HepG2 (cell line): ENCODE results near the gene MSRB3. TPM values are rescaled to one million over a fixed set of nuclear protein-coding genes. Genes with fewer than 3 reads are reported as not detected.

ENCODE experiments used
- ATAC-seq: fragments of 200-7000 bp; cut with Tn5 transposase; 3 replicates; pipeline ENCODE4 v1.9.1; 2020; ENCODE audit warnings: mild to moderate bottlenecking, moderate library complexity
- BruUV-seq: library from RNA; stranded (reverse); fragments of 400-500 nt; replicated peaks from 2 replicates; lab custom pipeline; 2021; lab: Mats Ljungman, UMichigan
- CTCF ChIA-PET: fragments of 300-600 bp; formaldehyde crosslinking; extraction: SDS; loops from one replicate; lab custom pipeline; 2021; ENCODE audit warnings: low total read pairs, inconsistent platforms, low intra/inter-chr PET ratio; lab: Yijun Ruan, JAX
- POLR2A ChIA-PET: fragments of 350-600 bp; sonication (Branson Sonifier 250); formaldehyde crosslinking; loops from one replicate; lab custom pipeline; 2020; ENCODE audit warnings: antibody characterized with exemption, inconsistent platforms; lab: Yijun Ruan, JAX
- DNase-seq: peaks from one replicate; pipeline ENCODE4 v3.0.0-alpha.2; 2015; ENCODE audit warnings: low spot score
- FAIRE-seq: peaks from 3 replicates; lab custom pipeline; 2011; peaks lifted over from hg19 to GRCh38; lab: Jason Lieb, UNC
- H2AFZ ChIP-seq: one replicate; pipeline ENCODE4 v1.6.1; 2011; ENCODE audit warnings: low read length, inconsistent platforms
- H3K27ac ChIP-seq: fragments of 300-600 bp; 3 replicates; pipeline ENCODE4 v1.8.0; 2011; ENCODE audit warnings: mixed run types, mild to moderate bottlenecking, mixed read lengths, low read length, inconsistent platforms; ENCODE audit not compliant: insufficient read depth; ENCODE audit errors: extremely low read length
- H3K27me3 ChIP-seq, 2 experiments: fragments of 200-600 bp in 1 of 2; 2 replicates in 1 of 2; 3 replicates in 1 of 2; pipeline versions ENCODE4 v1.6.0 to v1.8.0; 2011; ENCODE audit warnings: low read length in 2 of 2, mild to moderate bottlenecking in 2 of 2, moderate library complexity in 2 of 2, inconsistent platforms in 1 of 2; ENCODE audit not compliant: insufficient read depth in 2 of 2, control insufficient read depth in 1 of 2
- H3K36me3 ChIP-seq, 2 experiments: fragments of 200-600 bp in 1 of 2; replicated peaks in 1 of 2; 2 replicates in 1 of 2; 3 replicates in 1 of 2; pipeline versions ENCODE4 v1.5.1 to v1.8.0; 2011; ENCODE audit warnings: low read length in 2 of 2, inconsistent platforms in 1 of 2; ENCODE audit not compliant: insufficient read depth in 2 of 2, control insufficient read depth in 1 of 2
- H3K4me1 ChIP-seq: 2 replicates; pipeline ENCODE4 v1.5.1; 2012; ENCODE audit warnings: low read length, inconsistent platforms; ENCODE audit not compliant: insufficient read depth
- H3K4me2 ChIP-seq: 2 replicates; pipeline ENCODE4 v1.6.0; 2011; ENCODE audit warnings: low read depth, low read length, inconsistent platforms
- H3K4me3 ChIP-seq, 3 experiments: fragments of 200-600 bp in 1 of 3; sonication (generic), shearing (Covaris generic) in 1 of 3; replicated peaks in 1 of 3; 2 replicates each; pipeline ENCODE4 v1.5.1; 2011 to 2016; ENCODE audit warnings: low read length in 3 of 3, inconsistent platforms in 2 of 3, low read depth in 2 of 3, mild to moderate bottlenecking in 2 of 3, control low read depth in 1 of 3, mixed read lengths in 1 of 3; ENCODE audit not compliant: insufficient read depth in 1 of 3
- H3K79me2 ChIP-seq: one replicate; pipeline ENCODE4 v1.6.1; 2011; ENCODE audit warnings: low read length, inconsistent platforms; ENCODE audit not compliant: insufficient read depth
- H3K9ac ChIP-seq: 2 replicates; pipeline ENCODE4 v1.6.0; 2011; ENCODE audit warnings: mild to moderate bottlenecking, low read depth, low read length, inconsistent platforms; ENCODE audit not compliant: insufficient read depth
- H3K9me3 ChIP-seq: 2 replicates; pipeline ENCODE4 v1.5.1; 2012; ENCODE audit warnings: mild to moderate bottlenecking, low read length
- H4K20me1 ChIP-seq: 2 replicates; pipeline ENCODE4 v1.6.0; 2011; ENCODE audit warnings: inconsistent platforms, mild to moderate bottlenecking, low read length, moderate library complexity; ENCODE audit not compliant: insufficient read depth
- AGO2 ChIP-seq: fragments of 200-400 bp; formaldehyde crosslinking; optimal IDR thresholded peaks from 2 replicates; pipeline ENCODE3; 2017; ENCODE audit warnings: mild to moderate bottlenecking, low read depth, low read length, moderate library complexity
- FOXJ3 ChIP-seq: sonication (generic); formaldehyde crosslinking; IDR thresholded peaks from 2 replicates; pipeline ENCODE4 v1.4.0; 2020; ENCODE audit warnings: missing genetic modification reagents, mild to moderate bottlenecking, borderline replicate concordance
- ISL2 ChIP-seq: sonication (generic); formaldehyde crosslinking; IDR thresholded peaks from 2 replicates; pipeline ENCODE4 v1.5.0; 2020; ENCODE audit warnings: missing genetic modification reagents
- MAFK ChIP-seq, 2 experiments: IDR thresholded peaks in 1 of 2; conservative IDR thresholded peaks in 1 of 2; 2 replicates each; pipeline ENCODE4 v1.6.1; 2011; ENCODE audit warnings: improper control_type of control experiment in 2 of 2, low read length in 2 of 2
- MYC ChIP-seq: sonication (generic); formaldehyde crosslinking; IDR thresholded peaks from 2 replicates; pipeline ENCODE4 v1.9.0; 2021; ENCODE audit warnings: missing genetic modification reagents, borderline replicate concordance
- SAP130 ChIP-seq: IDR thresholded peaks from 2 replicates; pipeline ENCODE4 v1.6.1; 2016; ENCODE audit warnings: low read depth
- SP140L ChIP-seq: sonication (generic); formaldehyde crosslinking; IDR thresholded peaks from 2 replicates; pipeline ENCODE4 v1.4.0; 2020; ENCODE audit warnings: missing genetic modification reagents, borderline replicate concordance
- TBL1XR1 ChIP-seq: fragments of 150-350 bp; IDR thresholded peaks from 2 replicates; pipeline ENCODE4 v1.6.1; 2014; ENCODE audit warnings: borderline replicate concordance, low read length; ENCODE audit not compliant: partially characterized antibody
- USF2 ChIP-seq, 2 experiments: sonication (generic) in 1 of 2; formaldehyde crosslinking in 1 of 2; IDR thresholded peaks; 2 replicates each; pipeline versions ENCODE4 v1.5.1 to v1.6.1; 2011 to 2020; ENCODE audit warnings: borderline replicate concordance in 1 of 2, low read depth in 1 of 2, low read length in 1 of 2, mild to moderate bottlenecking in 1 of 2, missing genetic modification reagents in 1 of 2, moderate library complexity in 1 of 2
- ZBTB34 ChIP-seq: sonication (generic); formaldehyde crosslinking; IDR thresholded peaks from 2 replicates; pipeline ENCODE4 v1.8.0; 2022; ENCODE audit warnings: mild to moderate bottlenecking, missing genetic modification reagents
- ZKSCAN5 ChIP-seq: sonication (generic); formaldehyde crosslinking; IDR thresholded peaks from 2 replicates; pipeline ENCODE4 v1.5.1; 2020; ENCODE audit warnings: mild to moderate bottlenecking, missing genetic modification reagents
- ZNF567 ChIP-seq: sonication (generic); formaldehyde crosslinking; IDR thresholded peaks from 2 replicates; pipeline ENCODE4 v1.8.1; 2023; ENCODE audit warnings: mild to moderate bottlenecking, missing genetic modification reagents, borderline replicate concordance
- ZNF607 ChIP-seq: sonication (generic); formaldehyde crosslinking; IDR thresholded peaks from 2 replicates; pipeline ENCODE4 v1.5.1; 2020; ENCODE audit warnings: missing genetic modification reagents, mild to moderate bottlenecking, borderline replicate concordance
- ZNF775 ChIP-seq: sonication (generic); formaldehyde crosslinking; IDR thresholded peaks from 2 replicates; pipeline ENCODE4 v1.4.0; 2020; ENCODE audit warnings: missing genetic modification reagents, mild to moderate bottlenecking, moderate library complexity, borderline replicate concordance
- WGBS: methylation state at CpG from one replicate; pipeline ENCODE4 v1.1.6; 2017; ENCODE audit warnings: low lambda C conversion rate; 5-methylcytosine and 5-hydroxymethylcytosine counted together
- in situ Hi-C: cut with HindIII; loops from 2 replicates; pipeline ENCODE4 v1.10.0; 2017; ENCODE audit warnings: low pct_unique_long_range_greater_than_20kb; ENCODE audit not compliant: extremely low pct_ligation_motif_present
- intact Hi-C: fragments of 100-400 bp; cut with micrococcal nuclease; formaldehyde crosslinking; loops from one replicate; pipeline ENCODE4 v1.10.0; 2022; ENCODE audit not compliant: unreplicated experiment
- polyA plus RNA-seq, 8 experiments: library from polyadenylated mRNA; depleted of rRNA in 3 of 8; stranded (reverse) in 7 of 8; unstranded in 1 of 8; fragments of >200 nt; fragmentation: Illumina TruSeq in 4 of 8; extraction: Trizol in 4 of 8; gene quantifications; 2 replicates each; pipeline versions ENCODE4 v1.2.1 to v1.2.3, GENCODE V29; 2011 to 2016; ENCODE audit warnings: low read depth in 4 of 8, missing spikeins in 1 of 8, mixed read lengths in 1 of 8; ENCODE audit not compliant: insufficient read depth in 1 of 8
- total RNA-seq, 5 experiments: library from RNA; depleted of rRNA; stranded (reverse); fragments of >200 nt; fragmentation: Illumina TruSeq; extraction: Trizol; gene quantifications; 2 replicates each; pipeline ENCODE4 v1.2.3, GENCODE V29; 2016; ENCODE audit warnings: low read depth in 1 of 5
- TF ChIP-seq, protein P1 (sequence below): sonication (generic); formaldehyde crosslinking; IDR thresholded peaks from 2 replicates; pipeline ENCODE4 v1.5.0; 2020; ENCODE audit warnings: missing genetic modification reagents, mild to moderate bottlenecking, borderline replicate concordance

MSRB3 gene
- total and polyA plus RNA-seq, 2 of the 13 experiments (the other 11 are each of a cell fraction or from before 2014, with no cell fraction given): 1.5 to 1.9 TPM

DNA sequence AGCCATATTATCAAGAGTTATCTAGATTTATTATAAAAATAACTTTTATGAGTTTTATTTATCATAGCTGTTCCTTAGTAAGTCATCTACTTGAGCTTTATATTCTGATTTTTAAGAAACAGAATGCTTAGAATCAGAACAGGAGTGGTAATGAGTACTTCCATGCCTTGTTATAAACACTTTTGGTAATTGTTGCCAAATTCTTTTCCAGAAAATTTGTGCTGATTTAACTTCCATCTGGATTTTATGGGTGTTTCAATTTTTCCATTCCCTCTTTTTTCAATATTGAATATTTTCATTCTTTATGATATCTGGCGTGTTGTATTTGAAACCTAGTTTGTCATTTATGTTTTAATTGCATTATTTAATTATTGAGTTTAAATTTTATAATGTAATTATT is 131.2 kb downstream of the MSRB3 start (continued):
- TF ChIP-seq USF2 (IDR thresholded peaks at IDR 0.05; ENCODE audit: low read depth, low read length): no peak
- no peak for TF ChIP-seq USF2 (CRISPR knock-in tag; IDR thresholded peaks at IDR 0.05; ENCODE audit: borderline replicate concordance)
- TF ChIP-seq ZNF607: no peak
- TF ChIP-seq ISL2: no peak
- TF ChIP-seq, protein P1, sequence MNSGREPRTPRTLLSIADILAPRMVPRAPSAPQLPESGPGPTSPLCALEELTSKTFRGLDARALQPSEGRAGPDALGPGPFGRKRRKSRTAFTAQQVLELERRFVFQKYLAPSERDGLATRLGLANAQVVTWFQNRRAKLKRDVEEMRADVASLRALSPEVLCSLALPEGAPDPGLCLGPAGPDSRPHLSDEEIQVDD (CRISPR knock-in tag): no peak
- TF ChIP-seq MYC: no peak
- no peak for TF ChIP-seq AGO2

DNA sequence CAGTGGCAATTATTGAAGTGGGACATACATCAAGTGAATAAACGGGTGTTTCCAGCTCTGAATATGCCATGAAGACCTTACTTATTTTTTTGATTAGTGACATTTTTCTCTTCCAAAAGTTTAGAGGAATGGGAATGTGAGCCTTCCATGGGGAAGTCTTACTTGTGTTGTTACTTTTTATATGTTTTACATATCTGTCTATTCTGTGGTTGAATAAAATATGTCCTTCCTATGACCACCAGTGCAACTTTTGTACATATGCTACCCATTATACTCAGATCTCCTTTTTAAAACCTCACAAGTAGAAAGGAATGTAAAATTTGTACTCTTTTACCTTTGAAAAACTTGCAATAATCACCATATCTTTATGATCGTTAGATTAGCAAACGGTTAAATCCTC is 132.7 kb downstream of the MSRB3 start:
- FAIRE-seq: no peak

More for the DNA sequence above, 132.7 kb downstream of the MSRB3 start:
- Histone ChIP-seq H2AFZ (no peak overlapping the region), H3K27me3 (no peaks in the 10 kb centered on the region), H3K9ac (no peak overlapping the region)
- in situ Hi-C loops: no loop called here
- no TSS peak for BruUV-seq
- TF ChIP-seq MAFK (conservative IDR thresholded peaks at IDR 0.05 in 1 of 2, IDR thresholded peaks at IDR 0.05 in 1 of 2; ENCODE audit: low read length in 2 of 2) (no peak), FOXJ3 (CRISPR knock-in tag) (no peak), TBL1XR1 (no peak), SAP130 (CRISPR knock-in tag) (no peak), ZNF775 (no peak), ZNF567 (no peak), SP140L (CRISPR knock-in tag) (no peak), ZKSCAN5 (no peak), ZBTB34 (CRISPR knock-in tag) (no peak)
- TF ChIP-seq, all 625 proteins: peak for 0
- H3K4me1 ChIP-seq: peaks cover 5% of the 10 kb centered on the region; the same call in 1 of the 2 replicates
- ATAC-seq: no peak
- no peak for DNase-seq
- ChIA-PET CTCF (no interaction called here), POLR2A (no interaction called here)
- H4K20me1 ChIP-seq: no peaks in the 10 kb centered on the region
- no peaks in the 10 kb centered on the region for H3K79me2 ChIP-seq
- no peaks in the 10 kb centered on the region for H3K9me3 ChIP-seq
- intact Hi-C loops: no loop called here
- H3K4me3 ChIP-seq: no peak overlapping the region
- WGBS: 63% methylated on average over 3 of the region's 3 CpGs
- H3K36me3 ChIP-seq: no peaks in the 10 kb centered on the region
- H3K27ac ChIP-seq: no peak overlapping the region
- H3K4me2 ChIP-seq: no peak overlapping the region
